Right ventricle myocardium superior (tissue), 1 donor: ENCODE results near the gene TMEM50B. TPM values are rescaled to one million over a fixed set of nuclear protein-coding genes. Genes with fewer than 3 reads are reported as not detected.
"Not testable (repeated sequence)": the region's sequence is repeated elsewhere in the genome, so short reads cannot be mapped to it uniquely, and the experiment has no call there.

Source experiments
- ATAC-seq: fragments of 200-7000 bp; cut with Tn5 transposase; one replicate; pipeline ENCODE4 v1.9.1; 2020; ENCODE audit warnings: mild to moderate bottlenecking; ENCODE audit not compliant: poor library complexity
- DNase-seq: peaks from one replicate; pipeline ENCODE4 v3.0.0-alpha.2; 2020
- intact Hi-C: fragments of 100-400 bp; cut with DNase I; formaldehyde crosslinking; loops from one replicate; pipeline ENCODE4 v1.11.2; 2022
- total RNA-seq: library from RNA; stranded (reverse); fragmentation: NEBNext Ultra II Directional; extraction: Animal tissue kit (Norgen Biotek cat#: 25700); gene quantifications from one replicate; pipeline ENCODE4 v1.2.1, GENCODE V29; 2021
- donor health status: DM: no; HTN: yes; CAD: no; lungs with severe emphysema.

The TMEM50B gene
- total RNA-seq, 1 donor from 2014 or later: 33.9 TPM

- intact Hi-C loops: no loop called here
- peak; percentile 65 for ATAC-seq
- DNase-seq: no peak
These were observed 44.9 kb downstream of the TMEM50B start for GRCh38 chr21:33434770-33435360.

- no peak for DNase-seq
- intact Hi-C loops: no loop called here
- peak; percentile 30 for ATAC-seq
These were observed 46.2 kb downstream of the TMEM50B start for GRCh38 chr21:33433425-33434114.

DNA sequence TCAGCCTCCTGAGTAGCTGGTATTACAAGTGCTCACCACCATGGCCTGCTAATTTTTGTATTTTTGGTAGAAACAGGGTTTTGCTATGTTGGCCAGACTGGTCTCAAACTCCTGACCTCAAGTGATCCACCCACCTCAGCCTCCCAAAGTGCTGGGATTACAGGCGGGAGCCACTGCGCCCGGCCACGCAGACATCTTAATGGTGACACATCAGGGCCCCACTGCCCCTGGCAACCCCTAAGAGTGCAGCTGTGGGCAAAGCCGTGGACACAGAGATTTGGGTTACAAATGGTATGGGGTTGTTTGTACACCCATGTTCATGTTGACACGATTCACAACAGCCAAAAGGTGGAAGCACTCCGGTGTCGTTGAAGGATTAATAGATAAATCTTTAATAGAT is 46.8 kb downstream of the TMEM50B start:
- ATAC-seq (no peak), DNase-seq (no peak)
- intact Hi-C loops: no loop called here

GRCh38 chr21:33432496-33432895 is 47.3 kb downstream of the TMEM50B start:
- DNase-seq (no peak), ATAC-seq (no peak)
- intact Hi-C loops: no loop called here

GRCh38 chr21:33430858-33431257 is 48.9 kb downstream of the TMEM50B start:
- ATAC-seq (no peak), DNase-seq (no peak)

DNA sequence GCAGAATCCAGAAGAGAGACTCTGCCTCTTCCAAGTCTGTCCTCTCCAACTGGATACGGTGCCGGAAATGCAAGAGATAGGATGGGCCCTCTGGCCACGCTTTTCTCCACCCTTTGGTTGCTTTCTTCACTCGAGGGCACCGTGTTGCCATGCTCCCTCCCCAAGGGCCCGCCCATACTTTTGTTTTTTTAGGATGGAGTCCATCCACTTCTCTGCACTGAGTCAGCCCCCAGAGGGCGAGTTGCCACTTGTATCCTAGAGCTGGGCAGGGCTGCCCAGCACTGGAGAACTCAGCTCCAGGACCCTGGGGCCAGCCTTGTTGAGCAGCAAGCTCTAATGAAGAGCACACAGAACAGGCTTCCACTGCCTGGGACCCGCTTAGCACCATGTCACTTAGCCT is 51.1 kb downstream of the TMEM50B start:
- intact Hi-C loops: no loop called here
- no peak for ATAC-seq
- DNase-seq: peak; percentile 37

More at GRCh38 chr21:33430858-33431257, 48.9 kb downstream of the TMEM50B start:
- intact Hi-C loops: no loop called here

GRCh38 chr21:33427051-33427450 is 52.7 kb downstream of the TMEM50B start:
- intact Hi-C loops: no loop called here
- peak; percentile 10 for DNase-seq
- no peak for ATAC-seq

DNA sequence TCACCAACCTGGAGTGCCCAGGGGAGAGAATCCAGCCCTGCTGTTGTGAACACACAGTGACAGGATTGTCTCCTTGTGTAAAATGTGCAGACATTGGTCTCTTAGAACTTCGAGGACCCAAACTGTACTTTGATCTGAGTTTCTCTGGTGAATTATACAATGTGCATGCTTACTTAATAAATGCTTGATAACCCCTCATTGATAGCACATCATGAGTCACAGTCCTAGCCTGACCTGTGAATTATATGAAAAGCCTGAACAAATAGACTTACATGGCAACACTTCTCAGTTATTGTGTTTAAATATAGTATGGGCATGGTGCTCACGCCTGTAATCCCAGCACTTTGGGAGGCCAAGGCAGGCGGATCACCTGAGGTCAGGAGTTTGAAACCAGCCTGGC is 53.9 kb downstream of the TMEM50B start:
- intact Hi-C loops: no loop called here
- no peak for ATAC-seq
- DNase-seq: no peak

DNA sequence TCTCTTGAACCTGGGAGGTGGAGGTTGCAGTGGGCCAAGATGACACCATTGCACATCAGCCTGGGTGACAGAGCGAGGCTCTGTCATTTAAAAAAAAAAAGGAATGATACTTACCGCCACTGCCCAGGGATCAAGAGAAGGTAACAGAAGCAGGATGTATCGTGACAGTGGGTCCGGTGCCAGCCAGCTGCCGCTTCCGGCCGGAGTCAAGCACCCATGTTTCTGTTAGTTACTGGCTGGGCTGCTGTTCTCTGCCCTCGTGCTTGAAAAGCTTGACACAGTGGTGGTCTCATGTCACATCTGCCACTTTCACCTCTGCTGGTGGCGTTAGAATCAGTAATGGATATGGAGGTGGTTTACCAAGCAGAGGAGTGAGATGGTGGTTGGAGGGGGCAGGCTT is 55.6 kb downstream of the TMEM50B start:
- DNase-seq (peak; percentile 3), ATAC-seq (no peak)
- intact Hi-C loops: no loop called here

- intact Hi-C loops: no loop called here
- DNase-seq (peak; percentile 10), ATAC-seq (no peak)
These were observed 57.9 kb downstream of the TMEM50B start for GRCh38 chr21:33421713-33422393.

- intact Hi-C loops: no loop called here
- ATAC-seq: peak; percentile 77
- DNase-seq: peak; percentile 61
These were observed 60.1 kb downstream of the TMEM50B start for GRCh38 chr21:33419538-33420123.

- peak; percentile 79 for ATAC-seq
- peak; percentile 83 for DNase-seq
- intact Hi-C loops: no loop called here
These were observed 61.1 kb downstream of the TMEM50B start for GRCh38 chr21:33418691-33419090.

DNA sequence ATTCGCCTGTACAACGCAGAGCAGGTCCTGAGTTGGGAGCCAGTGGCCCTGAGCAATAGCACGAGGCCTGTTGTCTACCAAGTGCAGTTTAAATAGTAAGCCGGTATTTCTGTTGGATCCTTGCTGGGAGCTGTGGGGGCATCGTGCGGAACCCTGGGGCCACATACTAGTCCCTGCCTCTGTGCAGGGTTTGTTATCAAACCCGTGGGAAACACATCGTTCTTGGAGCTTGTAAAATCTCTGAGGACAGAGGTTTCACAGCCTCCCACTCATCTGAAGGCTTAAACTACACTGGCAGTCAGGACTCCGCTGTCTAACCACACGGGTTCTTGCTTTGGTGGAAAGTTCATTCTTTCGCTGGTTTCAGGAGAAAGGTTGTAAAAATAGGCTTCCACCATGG is 64.8 kb downstream of the TMEM50B start:
- DNase-seq: peak; percentile 12
- no peak for ATAC-seq
- intact Hi-C loops: no loop called here

DNA sequence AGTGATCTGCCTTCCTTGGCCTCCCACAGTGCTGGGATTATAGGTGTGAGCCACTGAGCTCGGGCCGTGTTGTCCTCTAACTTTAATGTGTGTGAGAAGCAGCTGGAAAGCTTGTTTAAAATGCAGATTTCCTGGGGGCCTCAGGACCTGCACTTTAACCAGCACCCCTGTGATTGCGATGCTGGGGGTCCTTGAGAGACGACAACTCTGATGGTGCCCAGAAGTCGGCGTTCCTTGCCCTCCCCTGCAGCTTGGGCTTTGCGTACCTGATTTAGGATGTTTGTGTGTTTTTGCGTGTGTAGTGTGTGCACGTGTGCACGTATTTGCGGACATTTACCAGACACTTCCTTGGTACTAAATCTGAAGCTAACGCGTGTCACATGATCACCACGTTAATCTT is 65.7 kb downstream of the TMEM50B start:
- DNase-seq (peak; percentile 20), ATAC-seq (no peak)
- intact Hi-C loops: no loop called here

DNA sequence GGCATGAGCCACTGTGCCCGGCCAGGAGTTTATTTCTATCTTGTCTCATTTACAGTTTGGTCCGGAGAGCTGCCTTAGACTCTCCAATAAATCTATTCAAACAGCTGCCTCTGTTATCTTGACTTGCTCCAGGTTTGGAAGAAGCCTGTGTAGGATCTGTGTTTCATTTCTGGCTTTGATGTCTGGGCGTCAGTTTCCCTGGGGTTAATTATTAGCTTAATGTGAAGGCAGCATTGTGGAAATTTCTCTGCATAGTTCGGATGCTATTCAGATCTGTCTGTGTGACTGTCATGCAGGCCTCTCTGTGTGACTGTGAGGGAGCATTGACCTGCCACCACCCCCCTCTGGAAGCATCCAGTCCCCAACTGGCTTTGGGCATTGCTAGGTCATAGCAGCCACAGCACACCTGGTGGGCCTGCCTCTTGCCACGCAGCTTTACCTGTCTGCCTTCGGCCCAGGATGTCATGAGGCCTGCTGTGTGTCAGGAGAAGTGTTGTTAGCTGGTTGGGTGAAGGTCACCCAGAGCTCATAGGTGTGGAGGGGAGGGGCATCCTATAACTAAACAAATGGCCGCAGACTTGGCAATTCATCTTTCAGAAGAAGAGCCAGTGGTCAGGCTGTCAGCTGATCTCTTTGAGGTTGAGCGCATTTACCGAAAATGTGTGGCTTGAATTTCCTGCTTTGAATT is 66.8 kb downstream of the TMEM50B start:
- DNase-seq: peak; percentile 30
- no peak for ATAC-seq
- intact Hi-C loops: no loop called here

DNA sequence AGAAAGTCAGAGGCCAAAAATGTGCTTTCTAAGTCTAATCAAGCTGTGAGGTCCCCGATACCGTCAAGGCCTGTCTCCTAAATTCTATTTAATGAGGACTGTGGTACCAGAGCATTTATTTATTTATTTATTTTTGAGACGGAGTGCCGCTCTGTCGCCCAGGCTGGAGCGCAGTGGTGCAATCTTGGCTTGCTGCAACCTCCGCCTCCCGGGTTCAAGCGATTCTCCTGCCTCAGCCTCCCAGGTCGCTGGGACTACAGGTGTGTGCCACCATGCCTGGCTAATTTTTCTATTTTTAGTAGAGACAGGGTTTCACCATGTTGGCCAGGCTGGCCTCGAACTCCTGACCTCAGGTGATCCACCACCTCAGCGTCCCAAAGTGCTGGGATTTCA is 67.3 kb downstream of the TMEM50B start:
- intact Hi-C loops, ATAC-seq: not testable (repeated sequence)
- peak; percentile 14 for DNase-seq

GRCh38 chr21:33411949-33412430 is 67.8 kb downstream of the TMEM50B start:
- intact Hi-C loops: no loop called here
- DNase-seq: peak; percentile 18
- ATAC-seq: peak; percentile 36

DNA sequence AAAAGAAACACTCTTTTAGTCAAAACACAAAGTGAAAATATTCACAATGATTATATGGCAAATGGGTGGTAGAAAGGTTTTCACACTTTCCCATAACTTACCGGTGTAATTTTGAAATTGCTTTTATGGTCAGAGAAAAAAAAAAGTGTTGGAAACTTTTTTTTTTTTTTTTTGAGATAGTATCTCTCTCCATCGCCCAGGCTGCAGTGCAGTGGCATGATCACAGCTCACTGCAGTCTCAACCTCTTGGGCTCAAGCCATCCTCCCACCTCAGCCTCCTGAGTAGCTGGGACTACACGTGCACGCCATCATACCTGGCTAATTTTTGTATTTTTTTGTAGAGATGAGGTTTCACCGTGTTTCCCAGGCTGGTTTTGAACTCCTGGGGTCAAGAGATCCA is 73.3 kb downstream of the TMEM50B start:
- ATAC-seq: no peak
- intact Hi-C loops: no loop called here
- no peak for DNase-seq
